Right atrium auricular region (tissue), 2 donors: ENCODE measurements around the gene CFAP210. TPM values are rescaled to one million over a fixed set of nuclear protein-coding genes. Genes with fewer than 3 reads are reported as not detected.
"Not testable (repeated sequence)": the region's sequence is repeated elsewhere in the genome, so short reads cannot be mapped to it uniquely, and the experiment has no call there.

Experiments
- DNase-seq: peaks from one replicate; pipeline ENCODE4 v3.0.0-alpha.2; 2019; ENCODE audit warnings: low spot score
- H3K27ac ChIP-seq, 2 donors: fragments of 200-600 bp; sonication (generic); 1 replicate in 1 of 2; 2 replicates in 1 of 2; pipeline ENCODE4 v1.5.1; 2016 to 2019
- H3K27me3 ChIP-seq, 2 donors: fragments of 200-600 bp; sonication (generic); one replicate each; pipeline versions ENCODE4 v1.5.1 to v1.6.0; 2017 to 2019
- H3K36me3 ChIP-seq: fragments of 200-600 bp; sonication (generic); one replicate; pipeline ENCODE4 v1.5.1; 2016
- H3K4me1 ChIP-seq, 2 donors: fragments of 200-600 bp; sonication (generic); one replicate each; pipeline versions ENCODE4 v1.5.1 to v1.6.0; 2017 to 2019
- H3K4me3 ChIP-seq, 2 donors: fragments of 200-600 bp; sonication (generic); 1 replicate in 1 of 2; 2 replicates in 1 of 2; pipeline ENCODE4 v1.5.1; 2017 to 2019; ENCODE audit warnings: mild to moderate bottlenecking in 1 of 2, moderate library complexity in 1 of 2
- H3K9me3 ChIP-seq, 2 donors: fragments of 200-600 bp; sonication (generic); one replicate each; pipeline ENCODE4 v1.5.1; 2019
- total RNA-seq, 2 donors: library from RNA; depleted of rRNA; stranded (reverse); fragments of >200 nt; gene quantifications; one replicate each; pipeline ENCODE4 v1.1.0, GENCODE V29; 2016
- TF ChIP-seq, protein P1 (sequence below), 2 donors: fragments of 200-600 bp; sonication (generic); IDR thresholded peaks; one replicate each; pipeline ENCODE4 v1.5.1; 2019; ENCODE audit warnings: antibody characterized with exemption in 2 of 2

The CFAP210 gene
- total RNA-seq, 2 donors from 2014 or later = not detected

DNA sequence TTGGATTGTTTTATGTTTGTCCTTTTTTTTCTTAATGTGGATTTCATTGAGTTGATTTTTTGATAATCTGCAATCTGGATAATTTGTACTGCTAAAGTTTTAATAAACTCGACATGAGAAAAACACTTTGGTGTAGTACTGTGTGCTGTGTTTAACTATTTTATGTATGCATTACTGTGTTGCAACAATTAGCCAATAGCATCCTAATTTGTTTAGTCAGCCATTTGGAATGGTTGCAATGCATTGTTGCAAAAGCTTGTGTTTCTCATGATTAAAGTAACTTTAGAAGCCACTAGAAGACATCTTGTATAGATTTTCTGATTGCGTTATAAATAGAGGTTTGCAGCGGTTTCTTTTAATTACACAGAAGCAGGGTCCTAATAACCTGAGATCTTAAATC is 56.6 kb downstream of the CFAP210 start:
- no peaks in the 10 kb centered on the region for H3K9me3 ChIP-seq
- no peak for DNase-seq
- H3K36me3 ChIP-seq = peaks cover 49% of the 10 kb centered on the region
- no peaks in the 10 kb centered on the region for H3K4me1 ChIP-seq
- TF ChIP-seq, protein P1, sequence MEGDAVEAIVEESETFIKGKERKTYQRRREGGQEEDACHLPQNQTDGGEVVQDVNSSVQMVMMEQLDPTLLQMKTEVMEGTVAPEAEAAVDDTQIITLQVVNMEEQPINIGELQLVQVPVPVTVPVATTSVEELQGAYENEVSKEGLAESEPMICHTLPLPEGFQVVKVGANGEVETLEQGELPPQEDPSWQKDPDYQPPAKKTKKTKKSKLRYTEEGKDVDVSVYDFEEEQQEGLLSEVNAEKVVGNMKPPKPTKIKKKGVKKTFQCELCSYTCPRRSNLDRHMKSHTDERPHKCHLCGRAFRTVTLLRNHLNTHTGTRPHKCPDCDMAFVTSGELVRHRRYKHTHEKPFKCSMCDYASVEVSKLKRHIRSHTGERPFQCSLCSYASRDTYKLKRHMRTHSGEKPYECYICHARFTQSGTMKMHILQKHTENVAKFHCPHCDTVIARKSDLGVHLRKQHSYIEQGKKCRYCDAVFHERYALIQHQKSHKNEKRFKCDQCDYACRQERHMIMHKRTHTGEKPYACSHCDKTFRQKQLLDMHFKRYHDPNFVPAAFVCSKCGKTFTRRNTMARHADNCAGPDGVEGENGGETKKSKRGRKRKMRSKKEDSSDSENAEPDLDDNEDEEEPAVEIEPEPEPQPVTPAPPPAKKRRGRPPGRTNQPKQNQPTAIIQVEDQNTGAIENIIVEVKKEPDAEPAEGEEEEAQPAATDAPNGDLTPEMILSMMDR (IDR thresholded peaks at IDR 0.05) = no peak
- H3K27ac ChIP-seq = no peak overlapping the region
- H3K27me3 ChIP-seq = no peaks in the 10 kb centered on the region
- H3K4me3 ChIP-seq = no peak overlapping the region

DNA sequence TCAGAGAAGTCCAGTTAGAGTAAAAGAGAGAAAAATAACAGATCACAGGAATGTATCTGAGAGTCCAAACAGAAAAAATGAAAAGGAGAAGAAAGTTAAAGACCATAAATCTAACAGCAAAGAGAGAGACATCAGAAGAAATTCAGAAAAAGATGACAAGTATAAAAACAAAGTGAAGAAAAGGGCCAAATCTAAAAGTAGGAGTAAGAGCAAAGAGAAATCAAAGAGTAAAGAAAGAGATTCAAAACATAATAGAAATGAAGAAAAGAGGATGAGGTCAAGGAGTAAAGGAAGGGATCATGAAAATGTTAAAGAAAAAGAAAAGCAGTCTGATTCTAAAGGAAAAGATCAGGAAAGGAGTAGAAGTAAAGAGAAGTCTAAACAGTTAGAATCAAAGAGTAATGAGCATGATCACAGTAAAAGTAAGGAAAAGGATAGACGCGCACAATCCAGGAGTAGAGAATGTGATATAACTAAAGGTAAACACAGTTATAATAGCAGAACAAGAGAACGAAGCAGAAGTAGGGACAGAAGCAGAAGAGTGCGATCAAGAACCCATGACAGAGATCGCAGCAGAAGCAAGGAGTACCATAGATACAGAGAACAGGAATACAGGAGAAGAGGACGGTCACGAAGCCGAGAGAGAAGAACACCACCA is 57.6 kb downstream of the CFAP210 start:
- TF ChIP-seq, protein P1 (IDR thresholded peaks at IDR 0.05) = no peak
- H3K36me3 ChIP-seq = peaks cover 57% of the 10 kb centered on the region
- H3K4me3 ChIP-seq = no peak overlapping the region

DNA sequence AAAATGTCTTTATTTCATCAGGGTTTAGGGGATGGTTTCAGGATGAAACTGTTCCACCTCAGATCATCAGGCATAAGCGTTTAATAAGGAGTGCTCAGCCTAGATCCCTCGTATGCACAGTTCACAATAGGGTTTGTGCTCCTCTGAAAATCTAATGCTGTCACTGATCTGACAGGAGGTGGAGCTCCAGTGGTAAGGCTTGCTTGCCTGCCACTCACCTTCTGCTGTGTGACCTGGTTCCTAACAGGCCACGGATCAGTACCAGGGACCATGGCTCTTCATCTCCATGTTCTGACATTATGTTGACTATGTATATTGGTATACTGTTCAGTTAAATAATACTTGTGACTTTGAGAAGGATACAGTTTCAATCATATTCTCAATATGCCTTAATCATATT is 68.4 kb downstream of the CFAP210 start:
- no peak for DNase-seq
- no peaks in the 10 kb centered on the region for H3K4me1 ChIP-seq
- no peaks in the 10 kb centered on the region for H3K27me3 ChIP-seq
- H3K4me3 ChIP-seq = no peak overlapping the region
- TF ChIP-seq, protein P1 (IDR thresholded peaks at IDR 0.05) = no peak
- H3K27ac ChIP-seq = no peak overlapping the region
- no peaks in the 10 kb centered on the region for H3K36me3 ChIP-seq
- H3K9me3 ChIP-seq = no peaks in the 10 kb centered on the region

More for the DNA sequence above, 57.6 kb downstream of the CFAP210 start:
- H3K4me1 ChIP-seq = no peaks in the 10 kb centered on the region
- no peak for DNase-seq
- H3K9me3 ChIP-seq = no peaks in the 10 kb centered on the region
- H3K27me3 ChIP-seq = no peaks in the 10 kb centered on the region
- no peak overlapping the region for H3K27ac ChIP-seq

DNA sequence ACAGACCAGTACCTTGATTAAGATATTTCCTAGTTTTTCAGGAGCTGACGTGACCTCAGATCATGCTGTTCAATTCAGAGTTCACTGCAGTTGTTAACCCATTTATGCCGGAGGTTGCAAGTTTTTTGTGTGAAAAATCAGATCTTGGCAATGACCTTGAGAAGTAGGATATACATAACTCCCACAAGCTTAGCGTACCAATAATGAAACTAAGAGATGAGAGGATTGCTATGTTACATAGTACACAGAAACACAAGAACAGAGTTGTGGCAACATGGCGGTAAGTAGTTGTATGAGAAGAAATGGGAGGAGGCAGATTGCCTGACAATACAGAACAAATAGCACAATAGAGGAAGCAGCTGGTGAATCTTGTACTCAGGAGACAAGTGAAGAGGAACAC is 71.0 kb downstream of the CFAP210 start:
- no peaks in the 10 kb centered on the region for H3K36me3 ChIP-seq
- H3K9me3 ChIP-seq = no peaks in the 10 kb centered on the region
- H3K4me1 ChIP-seq = no peaks in the 10 kb centered on the region
- DNase-seq = no peak
- H3K4me3 ChIP-seq = no peak overlapping the region
- no peak overlapping the region for H3K27ac ChIP-seq
- TF ChIP-seq, protein P1 (IDR thresholded peaks at IDR 0.05) = no peak
- H3K27me3 ChIP-seq = no peaks in the 10 kb centered on the region

DNA sequence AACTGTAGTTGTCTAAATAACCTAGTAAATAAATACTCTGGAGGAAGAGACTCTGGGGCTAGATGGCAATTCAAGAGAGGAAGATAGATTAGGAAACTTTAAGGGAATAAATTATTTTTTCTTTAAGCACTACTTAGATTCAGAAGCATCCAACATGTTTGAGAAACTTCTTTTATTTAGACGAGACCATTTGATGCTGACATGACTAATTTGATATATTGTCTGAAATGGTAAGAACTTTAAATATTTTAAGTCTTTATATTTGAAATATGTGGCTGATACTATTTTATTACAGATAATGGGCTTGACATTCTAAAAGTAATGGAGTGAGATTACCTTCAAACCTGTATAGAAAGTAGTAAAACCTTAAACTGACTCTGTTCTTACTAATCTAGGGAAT is 73.7 kb downstream of the CFAP210 start:
- no peak for DNase-seq
- Histone ChIP-seq H3K27ac (no peak overlapping the region), H3K36me3 (peaks cover 10% of the 10 kb centered on the region), H3K4me1 (no peaks in the 10 kb centered on the region), H3K4me3 (no peak overlapping the region), H3K9me3 (peaks cover 0 to 4% of the 10 kb centered on the region in 2 donors), H3K27me3 (no peaks in the 10 kb centered on the region)
- TF ChIP-seq, protein P1 (IDR thresholded peaks at IDR 0.05) = no peak

DNA sequence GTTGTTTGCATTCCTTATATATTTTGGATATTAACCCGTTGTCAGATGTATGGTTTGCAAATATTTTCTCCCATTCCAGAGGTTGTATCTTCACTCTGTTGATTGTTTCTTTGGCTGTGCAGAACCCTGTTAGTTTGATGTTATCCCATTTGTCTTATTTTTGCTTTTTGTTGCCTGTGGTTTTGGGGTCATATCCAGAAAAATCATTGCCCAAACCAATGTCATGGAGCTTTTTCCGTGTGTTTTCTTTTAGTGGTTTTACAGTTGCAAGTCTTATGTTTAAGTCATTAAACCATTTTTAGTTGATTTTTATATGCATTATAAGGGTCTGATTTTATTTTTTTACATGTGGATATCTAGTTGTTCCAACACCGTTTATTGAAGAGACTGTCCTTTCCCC is 74.3 kb downstream of the CFAP210 start:
- Histone ChIP-seq H3K4me3 (no peak overlapping the region), H3K36me3 (peaks cover 16% of the 10 kb centered on the region), H3K27ac (no peak overlapping the region), H3K9me3 (peaks cover 0 to 4% of the 10 kb centered on the region in 2 donors), H3K27me3 (no peaks in the 10 kb centered on the region), H3K4me1 (no peaks in the 10 kb centered on the region)
- no peak for DNase-seq
- TF ChIP-seq, protein P1 (IDR thresholded peaks at IDR 0.05) = no peak

DNA sequence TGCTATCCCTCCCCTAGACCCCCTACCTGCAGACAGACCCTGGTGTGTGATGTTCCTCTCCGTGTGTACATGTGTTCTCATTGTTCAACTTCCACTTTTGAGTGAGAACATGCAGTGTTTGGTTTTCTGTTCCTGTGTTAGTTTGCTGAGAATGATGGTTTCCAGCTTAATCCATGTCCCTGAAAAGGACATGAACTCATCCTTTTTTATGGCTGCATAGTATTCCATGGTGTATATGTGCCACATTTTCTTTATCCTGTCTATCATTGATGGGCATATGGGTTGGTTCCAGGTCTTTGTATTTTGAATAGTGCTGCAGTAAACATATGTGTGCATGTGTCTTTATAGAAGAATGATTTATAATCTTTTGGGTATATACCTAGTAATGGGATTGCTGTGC is 78.2 kb downstream of the CFAP210 start:
- not testable (repeated sequence) for H3K4me1 ChIP-seq, H3K27ac ChIP-seq, H3K9me3 ChIP-seq, H3K27me3 ChIP-seq, DNase-seq, H3K4me3 ChIP-seq
- H3K36me3 ChIP-seq = peaks cover 40% of the 10 kb centered on the region
